ACHN (cell line): Measurements from ENCODE around the gene TIMELESS.

Experiments used
- DNase-seq: peaks from one replicate; pipeline ENCODE4 v3.0.0-alpha.2; 2015
- in situ Hi-C: cut with HindIII; loops from 2 replicates; pipeline ENCODE4 v1.10.0; 2017; ENCODE audit warnings: low sequenced_read_pairs, low pct_ligation_motif_present, low pct_unique_long_range_greater_than_20kb

Gene TIMELESS

GRCh38 chr12:56375598-56376434, 73.4 kb downstream of the TIMELESS start:
- in situ Hi-C loops, result no loop called here
- DNase-seq, result no peak

DNA sequence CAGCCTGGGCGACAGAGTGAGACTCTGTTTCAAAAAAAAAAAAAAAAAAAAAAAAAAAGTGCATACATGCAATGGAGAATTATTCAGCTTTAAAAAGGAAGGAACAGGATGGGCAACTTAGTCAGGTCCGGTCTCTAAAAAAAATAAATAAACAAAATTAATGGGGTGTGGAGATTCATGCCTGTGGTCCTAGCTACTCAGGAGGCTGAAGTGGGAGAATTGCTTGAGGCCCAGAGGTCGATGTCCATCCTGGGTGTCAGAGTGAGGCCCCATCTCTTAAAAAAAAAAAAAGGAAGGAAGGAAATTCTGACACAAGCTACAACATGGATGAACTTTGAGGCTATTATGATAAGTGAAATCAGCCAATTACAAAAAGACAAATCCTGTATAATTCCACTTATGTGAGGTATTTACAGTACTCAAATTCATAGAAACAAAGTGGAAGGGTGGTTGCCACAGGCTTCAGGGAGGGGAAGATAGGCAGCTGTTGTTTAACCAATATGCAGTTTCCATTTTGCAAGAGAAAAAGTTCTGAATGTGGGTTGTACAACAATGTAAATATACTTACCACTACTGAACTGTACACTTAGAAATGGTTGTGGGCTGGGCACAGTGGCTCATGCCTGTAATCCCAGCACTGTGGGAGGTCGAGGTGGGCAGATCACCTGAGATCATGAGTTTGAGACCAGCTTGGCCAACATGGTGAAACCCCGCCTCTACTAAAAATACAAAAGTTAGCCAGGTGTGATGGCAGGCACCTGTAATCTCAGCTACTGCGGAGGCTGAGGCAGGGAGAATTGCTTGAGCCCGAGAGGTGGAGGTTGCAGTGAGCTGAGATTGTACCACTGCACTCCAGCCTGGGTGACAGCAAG, 74.3 kb downstream of the TIMELESS start:
- in situ Hi-C loops, result no loop called here
- DNase-seq, result no peak

- no peak for DNase-seq
- in situ Hi-C loops, result no loop called here
Observed at GRCh38 chr12:56373515-56373914, 75.7 kb downstream of the TIMELESS start.

- no peak for DNase-seq
- in situ Hi-C loops, result no loop called here
Observed at GRCh38 chr12:56366948-56367347, 82.3 kb downstream of the TIMELESS start.
